Activated T-cell treated with anti-CD3 and anti-CD28 coated beads for 1 hour (primary cell): ENCODE data around the gene ADAMTS18.

Experiments
- DNase-seq: peaks from one replicate; pipeline ENCODE4 v3.0.0-alpha.2; 2020; ENCODE audit warnings: low read depth

ADAMTS18 gene

DNA sequence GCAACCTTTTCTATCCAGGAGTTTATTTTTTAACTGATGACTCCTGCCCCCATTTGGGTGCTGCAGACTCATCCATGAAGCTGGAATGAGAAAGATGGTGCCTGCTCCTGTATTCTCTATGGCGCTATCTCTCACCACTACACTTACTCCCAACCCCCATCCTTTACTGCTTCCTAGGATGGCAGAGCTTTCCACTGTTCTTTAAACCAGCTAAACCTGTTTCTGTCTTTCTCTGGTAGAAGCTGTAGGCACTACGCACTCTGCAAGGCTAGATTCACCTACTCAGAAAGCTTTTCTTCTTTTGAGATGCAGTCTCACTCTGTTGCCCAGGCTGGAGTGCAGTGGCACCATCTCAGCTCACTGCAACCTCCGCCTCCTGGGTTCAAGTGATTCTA is 47.0 kb downstream of the ADAMTS18 start:
- DNase-seq: no peak

DNA sequence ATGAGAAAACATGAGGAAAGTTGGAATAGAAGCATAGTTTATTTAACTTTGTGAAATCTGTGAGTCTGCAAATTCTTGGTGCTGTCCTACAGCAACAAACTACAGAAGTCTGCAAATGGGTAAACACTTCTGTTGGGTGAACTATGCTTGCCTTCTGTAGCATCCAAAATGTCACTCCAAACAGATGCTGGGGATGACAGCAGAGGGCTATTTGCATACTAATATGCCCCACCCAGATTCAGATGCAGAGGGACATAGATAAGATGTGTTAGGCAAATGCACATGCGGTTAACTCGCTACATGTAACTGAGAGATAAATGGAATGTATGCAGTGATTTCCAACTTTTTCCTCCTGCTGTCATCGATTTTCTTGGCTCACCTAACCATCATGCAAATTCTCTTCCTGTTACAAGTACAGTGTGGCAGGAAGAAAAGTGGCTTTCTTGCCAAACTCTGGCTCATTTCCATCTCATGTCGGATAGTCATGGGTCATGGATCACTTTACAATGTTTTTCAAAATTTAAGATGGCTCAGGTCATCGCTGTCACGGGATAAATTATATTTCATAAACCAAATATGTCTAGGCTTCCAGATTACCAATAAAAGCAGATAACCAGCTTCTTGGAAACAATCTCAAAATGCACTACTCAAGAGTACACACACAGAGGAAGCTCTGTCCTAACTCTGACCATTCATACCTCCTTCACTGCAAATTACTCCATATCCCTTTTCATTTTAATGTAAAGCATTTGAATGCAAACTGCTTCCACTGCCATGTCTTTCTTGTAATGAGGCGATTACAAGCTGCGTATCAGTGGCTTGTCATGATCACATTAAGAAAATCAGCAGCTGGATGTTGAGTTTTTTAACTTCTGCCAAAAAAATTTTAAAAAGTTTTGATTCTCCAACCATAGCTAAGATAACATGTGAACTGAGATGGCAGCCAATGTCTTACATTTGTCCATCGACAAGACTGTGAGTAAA is 47.7 kb downstream of the ADAMTS18 start:
- no peak for DNase-seq

DNA sequence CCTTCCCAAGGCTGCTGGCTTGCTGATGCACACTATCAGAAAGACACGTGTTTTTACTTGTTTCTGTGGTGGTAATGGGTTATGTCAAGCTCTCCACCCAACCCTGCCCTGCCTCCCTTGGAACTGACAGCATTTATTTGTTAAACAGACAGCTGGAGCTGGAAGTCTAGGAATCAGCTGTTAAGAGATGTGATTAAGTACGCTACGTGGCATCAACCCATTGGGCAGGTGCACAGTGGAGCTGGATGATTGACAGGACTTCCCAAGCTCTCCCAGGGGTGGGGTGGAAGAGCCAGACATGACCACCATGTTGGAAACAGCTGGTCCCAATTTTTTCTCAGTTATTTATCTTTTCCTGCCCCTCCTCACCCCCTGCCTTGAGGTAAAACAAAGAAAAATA is 49.4 kb downstream of the ADAMTS18 start:
- DNase-seq: no peak

DNA sequence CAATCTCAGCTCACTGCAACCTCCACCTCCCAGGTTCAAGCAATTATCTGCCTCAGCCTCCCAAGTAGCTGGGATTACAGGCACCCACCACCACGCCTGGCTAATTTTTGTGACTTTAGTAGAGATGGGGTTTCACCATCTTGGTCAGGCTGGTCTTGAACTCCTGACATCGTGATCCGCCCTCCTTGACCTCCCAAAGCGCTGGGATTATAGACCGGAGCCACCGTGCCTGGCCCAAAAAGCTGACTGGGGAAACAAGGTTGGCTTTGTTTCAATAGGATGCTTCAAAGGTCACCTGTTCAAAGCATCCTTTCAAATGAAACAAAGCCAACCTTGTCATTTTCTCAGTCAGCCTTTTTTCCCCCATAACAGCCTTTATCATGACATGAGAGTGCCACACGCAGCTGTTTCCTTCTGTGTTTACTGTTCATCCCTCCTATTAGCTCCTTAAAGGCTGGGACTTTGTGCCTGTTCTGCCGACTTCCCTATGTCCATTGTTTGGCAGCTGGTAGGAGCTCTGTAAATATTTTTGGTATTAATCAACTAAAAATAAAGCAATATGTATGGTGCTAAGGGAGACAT is 51.1 kb downstream of the ADAMTS18 start:
- no peak for DNase-seq

DNA sequence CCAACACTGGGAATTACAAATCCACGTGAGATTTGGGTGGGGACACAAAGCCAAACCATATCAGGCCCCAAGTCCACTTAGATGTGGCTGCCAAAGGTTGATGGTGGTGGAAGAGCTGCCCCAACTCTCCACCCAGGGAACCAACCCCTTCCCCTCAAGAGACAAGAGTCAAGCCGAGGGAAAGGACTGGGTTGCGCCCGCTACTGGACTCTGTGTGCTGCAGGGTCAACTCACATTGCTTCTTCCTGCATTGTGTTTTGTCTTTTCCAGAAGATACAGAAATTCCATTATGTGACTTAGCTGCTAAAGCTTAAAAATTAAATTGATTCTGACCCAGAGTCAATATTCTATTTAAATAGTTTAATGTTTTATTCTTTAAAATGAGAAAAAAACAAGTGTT is 58.5 kb downstream of the ADAMTS18 start:
- no peak for DNase-seq

DNA sequence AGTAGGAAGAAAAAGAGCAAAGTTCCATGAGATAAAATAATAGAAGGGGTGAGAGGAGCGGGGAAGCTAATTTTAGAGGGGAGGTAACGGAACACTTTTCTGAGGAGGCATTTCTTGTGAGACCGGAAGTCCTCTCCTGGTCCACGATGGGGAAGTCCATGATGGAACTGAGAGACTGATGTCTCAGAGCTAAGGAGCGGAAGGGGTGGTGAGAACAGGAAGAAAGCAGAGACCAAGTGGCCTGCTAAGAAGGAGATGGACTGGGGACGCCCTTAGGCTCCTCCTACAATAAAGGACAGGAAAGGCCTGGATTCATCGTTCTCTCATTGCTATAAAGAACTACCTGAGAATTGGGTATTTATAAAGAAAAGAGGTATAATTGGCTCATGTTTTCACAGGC is 59.4 kb downstream of the ADAMTS18 start:
- DNase-seq: no peak

DNA sequence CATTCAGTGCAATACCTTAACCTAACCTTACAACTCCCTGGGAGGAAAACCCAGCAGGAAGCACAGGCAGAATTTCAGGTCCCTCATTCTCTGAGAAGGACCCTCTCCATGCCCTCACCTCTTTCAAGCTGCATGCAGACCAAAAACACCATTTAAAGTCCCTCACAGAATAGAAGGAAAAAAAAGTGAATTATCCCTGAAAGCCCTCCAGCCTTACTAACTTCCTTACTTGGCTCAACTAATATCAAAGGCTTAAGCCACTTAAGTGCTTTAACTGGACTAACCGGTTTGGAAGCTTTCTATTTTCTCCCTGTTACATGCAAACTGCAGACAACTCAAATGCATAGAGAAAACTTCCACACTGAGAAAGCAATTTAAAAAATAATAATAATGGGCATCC is 60.5 kb downstream of the ADAMTS18 start:
- DNase-seq: no peak

DNA sequence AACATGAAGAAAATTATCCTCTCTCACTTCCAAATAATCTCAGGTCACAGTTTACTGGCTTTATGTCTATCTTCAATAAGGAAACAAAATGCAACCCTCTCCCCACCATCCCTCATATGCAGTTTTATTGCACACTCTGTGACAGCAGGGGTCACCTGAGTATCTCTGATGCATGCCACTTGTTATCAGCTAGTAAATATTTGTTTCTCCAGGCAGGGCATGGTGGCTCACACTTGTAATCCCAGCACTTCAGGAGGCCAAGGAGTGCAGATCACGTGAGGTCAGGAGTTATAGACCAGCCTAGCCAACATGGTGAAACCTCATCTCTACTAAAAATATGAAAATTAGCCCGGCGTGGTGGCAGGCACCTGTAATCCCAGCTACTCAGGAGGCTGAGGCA is 61.1 kb downstream of the ADAMTS18 start:
- DNase-seq: no peak

DNA sequence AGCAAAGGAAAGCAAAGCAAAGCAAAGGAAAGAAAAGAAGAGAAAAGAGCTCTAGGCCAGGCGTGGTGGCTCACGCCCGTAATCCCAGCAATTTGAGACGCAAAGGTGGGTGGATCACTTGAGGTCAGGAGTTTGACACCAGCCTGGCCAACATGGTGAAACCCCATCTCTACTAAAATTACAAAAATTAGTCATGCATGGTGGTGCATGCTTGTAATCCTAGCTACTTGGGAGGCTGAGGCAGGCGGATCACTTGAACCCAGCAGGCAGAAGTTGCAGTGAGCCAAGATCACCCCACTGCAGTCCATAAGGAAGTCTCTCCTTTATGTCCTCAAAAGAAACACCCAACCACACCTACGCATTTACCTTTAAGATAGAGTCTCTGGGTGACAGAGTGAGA is 70.1 kb downstream of the ADAMTS18 start:
- no peak for DNase-seq

DNA sequence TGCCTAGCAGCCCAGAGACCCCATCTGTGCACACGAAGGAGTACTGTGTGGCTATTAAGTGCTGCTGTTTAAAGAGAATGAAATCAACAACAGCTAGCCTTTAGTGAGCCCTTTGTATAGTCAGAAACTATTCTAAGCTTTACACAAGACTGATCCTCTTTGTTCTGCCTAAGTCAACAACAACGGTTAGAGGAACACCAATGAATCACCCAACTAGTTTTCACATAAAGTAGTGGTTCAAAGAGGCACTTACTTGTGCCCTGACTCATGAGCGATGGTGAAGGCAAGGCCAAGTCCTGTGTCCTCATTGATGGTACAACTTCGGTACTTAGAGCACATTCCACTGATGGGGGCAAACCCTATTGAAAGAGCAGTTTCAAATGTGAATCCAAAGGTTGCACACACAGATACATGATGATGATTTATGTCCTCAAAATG is 75.8 kb downstream of the ADAMTS18 start:
- no peak for DNase-seq

DNA sequence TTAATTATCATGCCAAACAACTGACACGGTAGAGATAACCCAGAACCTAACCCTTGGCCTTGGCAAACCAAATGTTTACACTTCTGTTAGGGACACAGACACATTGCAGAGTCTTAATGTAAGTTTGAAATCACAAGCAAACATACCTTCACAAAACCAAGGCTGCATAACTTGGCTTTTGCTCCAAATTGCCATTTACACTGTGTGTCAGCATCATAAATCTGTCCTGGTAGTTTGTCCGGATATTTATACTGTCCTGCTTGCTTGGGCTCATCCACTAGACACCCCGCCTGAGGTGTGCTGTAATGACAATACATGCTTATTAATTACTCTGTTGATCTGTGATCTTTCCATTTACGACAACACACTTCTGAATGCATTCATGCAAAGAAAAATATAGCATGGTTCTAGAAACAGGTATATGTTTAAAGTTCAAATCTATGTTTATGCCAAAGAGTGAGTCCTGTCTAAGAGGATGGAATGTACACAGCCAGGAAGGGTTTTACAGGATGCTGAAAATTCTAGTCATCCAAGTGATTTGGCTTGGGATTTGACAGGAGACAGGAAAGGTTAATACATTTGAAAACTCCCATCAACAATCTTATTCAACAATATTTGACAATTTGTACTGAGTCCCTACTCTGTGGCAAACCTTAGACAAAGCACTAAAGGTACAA is 81.1 kb downstream of the ADAMTS18 start:
- no peak for DNase-seq

DNA sequence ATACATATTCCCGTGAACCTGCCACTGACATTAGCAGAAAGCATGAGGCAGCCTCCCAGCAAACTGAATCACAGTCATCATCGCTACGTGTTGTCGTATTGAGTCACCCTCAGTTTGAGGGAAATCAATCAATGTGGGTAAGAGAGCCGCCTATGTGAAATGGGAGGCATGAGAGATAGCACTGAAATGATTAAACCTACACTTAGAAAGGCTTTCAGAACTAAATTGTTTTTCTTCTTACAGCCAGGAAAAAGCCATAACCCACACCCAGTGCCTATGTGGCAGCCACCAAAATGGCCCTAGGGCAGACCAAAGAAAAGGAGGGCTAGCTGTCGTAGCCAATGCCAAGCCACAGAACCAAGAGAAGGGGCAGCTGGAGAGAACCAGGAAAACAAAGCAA is 90.5 kb downstream of the ADAMTS18 start:
- DNase-seq: no peak

DNA sequence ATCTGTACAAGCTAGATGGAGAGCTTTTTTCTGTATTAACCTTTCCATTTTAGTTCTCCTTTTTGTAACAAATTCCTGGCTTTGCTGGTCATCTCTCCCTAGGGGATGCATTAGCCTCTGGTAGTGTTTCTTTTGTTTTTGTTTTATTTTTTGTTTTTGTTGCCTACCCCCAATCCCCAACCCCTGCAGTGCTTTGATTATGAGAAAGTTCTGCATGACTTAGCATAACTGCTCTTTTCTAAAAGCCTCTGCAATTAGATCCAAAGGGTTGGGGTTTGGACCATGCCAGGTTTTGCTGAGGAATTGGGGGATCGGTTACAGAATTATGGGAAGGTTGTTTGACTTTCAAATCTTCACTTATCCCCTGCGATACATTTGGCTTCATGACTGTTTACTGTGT is 98.2 kb downstream of the ADAMTS18 start:
- DNase-seq: no peak

DNA sequence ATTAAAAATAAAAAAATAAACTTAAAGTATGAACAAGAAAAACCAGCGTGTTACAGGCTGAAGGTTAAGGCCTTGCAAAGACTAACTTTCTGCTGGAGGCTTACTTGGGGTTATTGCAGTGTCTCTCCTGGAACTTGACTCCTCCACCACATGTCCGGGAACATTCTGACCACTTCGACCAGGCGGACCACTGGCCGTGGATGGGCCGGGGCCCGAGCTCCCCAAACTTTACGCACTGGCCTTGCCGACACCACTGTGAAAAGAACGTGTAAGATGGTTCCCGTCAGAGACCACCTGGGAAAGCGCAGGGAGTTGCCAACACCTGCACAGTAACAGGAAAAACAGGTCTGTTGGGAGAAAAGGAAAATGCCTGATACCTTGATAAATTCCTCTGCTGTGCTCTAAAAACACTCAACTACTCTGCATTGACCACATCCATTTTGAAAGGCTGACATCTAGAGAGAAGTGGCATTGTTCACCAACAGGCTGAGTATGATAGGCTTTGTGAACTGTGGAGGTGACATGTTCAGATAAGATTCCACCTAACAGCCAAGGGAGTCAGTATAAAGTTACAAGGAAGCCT is 99.1 kb downstream of the ADAMTS18 start:
- no peak for DNase-seq

DNA sequence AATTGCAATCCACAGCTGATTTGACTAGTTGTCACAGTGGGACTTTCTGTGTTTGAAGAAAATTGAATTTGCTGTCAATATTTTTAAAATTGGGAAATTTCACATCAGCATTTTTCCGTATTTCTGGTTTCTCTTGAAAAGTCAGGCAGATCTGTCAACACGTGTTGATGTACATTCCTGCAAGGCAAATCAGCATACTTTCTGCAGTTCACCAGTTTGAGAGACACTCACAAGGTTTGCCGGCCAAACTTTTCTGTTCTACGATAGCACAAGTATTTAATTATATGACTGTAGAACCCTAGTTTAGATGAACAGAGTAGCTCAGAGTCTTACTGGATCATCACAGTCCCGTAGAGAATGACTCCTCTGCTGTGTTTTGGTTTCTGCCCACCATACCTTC is 102.0 kb downstream of the ADAMTS18 start:
- no peak for DNase-seq

DNA sequence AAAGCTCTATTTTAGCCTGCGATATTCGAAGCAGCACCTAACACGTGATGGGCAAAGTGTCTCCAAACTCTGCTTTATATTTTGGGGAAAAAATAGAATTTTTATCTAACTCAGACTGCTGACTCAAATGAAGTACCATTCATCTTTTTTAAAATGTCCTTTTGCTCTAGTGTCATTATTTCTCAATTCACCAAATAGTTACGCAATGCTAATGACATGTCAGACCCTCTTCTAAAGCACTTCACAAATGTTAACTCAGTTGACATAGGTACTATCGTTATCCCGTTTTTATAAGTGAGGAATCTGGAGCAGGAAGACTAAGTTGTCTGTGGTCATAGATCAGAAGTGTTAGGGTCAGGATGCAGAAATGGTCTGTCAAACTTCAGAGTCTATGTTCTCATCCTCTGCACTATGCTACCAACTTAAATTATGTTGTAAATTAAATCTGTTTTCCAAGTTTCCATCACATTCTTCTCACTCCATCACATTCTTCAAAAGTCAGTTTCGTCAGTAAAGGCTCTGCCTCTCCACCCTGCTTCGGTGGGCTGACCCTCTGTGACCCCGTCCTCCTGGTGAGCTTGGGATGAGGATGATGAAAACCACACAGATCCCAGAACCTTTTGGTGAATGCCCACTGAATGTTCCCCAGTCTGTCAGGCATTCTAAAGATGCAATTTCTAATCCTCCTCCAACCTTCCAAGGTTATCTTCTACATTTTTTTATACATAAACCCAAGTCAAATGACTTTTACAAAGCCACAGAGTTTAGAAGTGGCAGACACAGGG is 102.8 kb downstream of the ADAMTS18 start:
- no peak for DNase-seq

DNA sequence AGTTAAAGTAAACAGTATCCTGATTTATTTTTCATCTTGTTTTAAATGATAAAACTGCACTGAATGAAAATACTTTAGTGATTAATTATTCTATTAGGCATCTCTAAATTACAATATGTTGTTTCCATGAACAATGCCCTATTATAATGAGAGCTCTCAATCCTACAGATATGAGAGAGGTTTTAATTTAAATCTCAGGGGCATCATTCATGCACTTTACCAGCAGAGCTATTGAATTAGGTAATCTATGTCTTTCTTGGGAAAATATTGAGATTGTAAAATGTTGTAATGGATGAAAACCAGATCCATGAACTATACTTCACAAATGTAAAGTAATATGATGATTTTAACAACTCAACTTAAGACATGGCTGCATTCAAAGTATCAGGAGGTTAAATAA is 103.8 kb downstream of the ADAMTS18 start:
- DNase-seq: no peak

DNA sequence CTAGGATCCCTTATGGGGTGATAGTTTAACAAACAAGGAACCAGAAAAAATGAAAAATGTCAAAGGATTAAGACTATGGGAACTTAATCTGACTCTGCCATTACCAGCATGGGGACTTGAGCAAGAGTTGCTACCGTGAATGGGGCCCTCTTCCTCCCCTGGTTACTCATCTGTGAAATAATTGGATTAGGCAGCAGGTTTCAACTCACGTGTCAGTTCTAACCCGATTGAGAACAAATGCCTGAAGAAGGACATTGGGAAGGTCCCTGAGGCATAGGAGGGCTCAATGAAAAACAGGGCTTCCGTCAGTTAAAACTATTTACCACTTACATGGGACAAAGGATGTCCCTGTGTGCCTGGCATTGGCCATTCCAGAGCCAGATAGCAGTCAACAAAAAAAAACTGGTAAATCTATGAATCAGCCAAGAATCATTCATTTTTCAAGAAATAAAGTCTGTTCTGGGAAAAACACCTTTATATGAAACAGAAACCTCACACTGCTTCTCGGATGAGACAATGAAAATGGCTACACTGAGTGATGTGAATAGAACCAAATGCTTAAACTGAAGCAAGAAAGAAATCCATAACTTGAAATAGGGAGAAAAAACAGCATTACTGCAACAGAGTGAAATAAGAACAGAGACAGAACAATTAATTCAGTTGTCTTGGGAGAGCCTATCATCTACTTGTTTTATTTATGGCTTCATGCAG is 104.3 kb downstream of the ADAMTS18 start:
- no peak for DNase-seq

DNA sequence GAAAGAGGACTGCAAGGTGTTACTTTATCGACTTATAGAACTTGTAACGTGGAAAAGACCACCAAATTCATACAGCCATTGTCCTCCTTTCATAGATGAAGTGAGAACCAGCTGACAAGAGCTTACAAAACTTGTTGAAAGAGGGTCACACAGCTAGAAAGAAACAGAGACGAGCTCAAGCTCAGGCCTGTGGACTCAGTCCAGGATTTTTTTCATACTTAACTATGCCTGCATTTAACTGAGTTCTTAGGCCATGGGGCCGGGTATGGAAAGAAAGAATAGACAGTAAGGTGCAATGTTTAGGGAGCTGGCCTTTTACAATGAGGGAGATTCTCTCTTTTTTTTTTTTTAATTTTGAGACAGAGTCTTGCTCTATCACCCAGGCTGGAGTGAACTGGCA is 106.1 kb downstream of the ADAMTS18 start:
- no peak for DNase-seq

DNA sequence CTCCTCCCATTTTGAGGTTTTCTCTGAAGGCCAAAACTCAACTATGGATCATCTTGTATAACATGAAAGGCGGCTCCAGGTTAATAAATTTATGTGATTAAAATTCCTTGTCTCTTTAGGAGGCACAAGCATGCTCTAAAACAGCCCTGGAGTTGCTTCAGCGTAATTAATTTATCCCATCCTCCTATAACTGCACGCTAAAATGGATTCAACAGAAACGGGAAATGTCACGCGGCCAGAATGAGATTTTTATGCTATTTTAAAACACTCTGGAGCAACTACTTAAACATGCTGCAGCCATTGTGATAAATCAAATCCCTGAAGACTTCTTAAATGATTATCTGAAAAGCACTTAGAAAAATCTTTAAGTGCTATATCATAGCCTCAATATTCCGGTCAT is 106.6 kb downstream of the ADAMTS18 start:
- no peak for DNase-seq

DNA sequence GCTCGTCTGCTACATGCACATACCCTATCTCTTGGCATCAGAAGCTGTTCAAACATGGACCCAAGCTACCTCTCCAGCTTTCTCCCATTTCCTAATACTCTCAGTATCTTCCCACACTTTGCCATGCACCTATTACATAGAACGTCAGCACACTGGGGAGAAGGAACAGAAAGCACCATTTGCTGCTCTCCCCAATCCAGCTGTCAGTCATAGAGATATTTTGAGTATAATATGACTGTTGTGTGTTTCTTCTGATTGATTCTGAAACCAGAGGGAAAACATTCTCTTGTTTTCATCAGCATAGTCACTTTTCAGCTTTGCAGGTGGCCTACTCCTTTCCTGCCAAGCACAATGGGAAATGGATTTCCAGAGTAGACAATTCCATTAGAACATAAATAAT is 107.1 kb downstream of the ADAMTS18 start:
- DNase-seq: no peak
